Stimulated activated CD4-positive, alpha-beta T cell treated with anti-CD3 and anti-CD28 coated beads, Interleukin-4, amount 100 ng/mL, for 4 hours (primary cell): ENCODE measurements around the gene ZG16.
"Not testable (repeated sequence)": the region's sequence is repeated elsewhere in the genome, so short reads cannot be mapped to it uniquely, and the experiment has no call there.

Experiments used
- DNase-seq, 2 experiments: peaks; one replicate each; pipeline ENCODE4 v3.0.0-alpha.2; 2020

ZG16 gene

DNA sequence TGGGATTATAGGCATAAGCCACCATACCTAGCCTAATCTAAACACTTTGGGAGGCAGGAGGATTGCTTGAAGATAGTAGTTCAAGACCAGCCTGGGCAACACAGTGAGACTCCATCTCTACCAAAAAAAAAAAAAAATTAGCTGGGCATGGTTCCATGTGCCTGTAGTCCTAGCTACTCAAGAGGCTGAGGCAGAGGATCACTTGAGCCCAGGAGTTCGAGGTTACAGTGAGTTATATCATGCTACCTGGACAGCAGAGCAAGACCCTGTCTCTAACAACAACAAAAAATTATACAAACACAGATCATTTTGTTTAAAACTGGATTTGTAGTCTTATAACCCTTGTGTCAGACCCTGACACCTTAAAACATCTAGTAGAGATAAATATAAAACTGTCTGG lies 24.5 kb upstream of the ZG16 start:
- DNase-seq, result no peak

DNA sequence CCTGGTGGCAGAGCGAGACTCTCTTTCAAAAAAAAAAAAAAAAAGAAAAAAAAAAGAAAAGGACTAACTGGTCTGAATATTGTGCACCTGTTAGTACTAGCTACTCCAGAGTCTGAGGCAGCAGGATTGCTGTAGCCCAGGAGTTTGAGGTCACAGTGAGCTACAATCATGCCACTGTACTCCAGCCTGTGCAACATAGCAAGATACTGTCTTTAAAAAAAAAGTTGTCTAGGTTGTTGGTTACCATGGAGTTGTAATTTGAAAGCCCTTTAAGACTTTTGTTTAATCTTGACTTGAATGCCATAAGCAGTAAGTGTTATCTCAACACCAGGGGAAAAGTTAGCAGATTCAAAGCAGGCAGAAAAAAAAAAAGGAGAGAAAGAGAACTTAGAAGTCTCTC lies 21.4 kb upstream of the ZG16 start:
- DNase-seq, result no peak

DNA sequence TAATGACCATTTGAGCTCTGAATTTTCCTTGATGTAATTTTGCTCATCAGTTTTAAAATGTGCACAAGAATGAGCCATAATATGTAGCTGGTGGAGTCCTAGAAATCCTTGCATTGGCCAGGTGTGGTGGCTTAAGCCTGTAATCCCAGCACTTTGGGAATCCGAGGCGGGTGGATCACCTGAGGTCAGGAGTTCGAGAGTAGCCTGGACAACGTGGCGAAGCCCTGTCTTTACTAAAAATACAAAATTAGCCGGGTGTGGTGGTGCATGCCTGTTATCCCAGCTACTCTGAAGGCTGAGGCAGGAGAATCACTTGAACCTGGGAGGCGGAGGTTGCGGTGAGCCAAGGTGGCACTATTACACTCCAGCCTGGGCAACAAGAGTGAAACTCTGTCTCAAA lies 21.0 kb upstream of the ZG16 start:
- DNase-seq, result not testable (repeated sequence)

DNA sequence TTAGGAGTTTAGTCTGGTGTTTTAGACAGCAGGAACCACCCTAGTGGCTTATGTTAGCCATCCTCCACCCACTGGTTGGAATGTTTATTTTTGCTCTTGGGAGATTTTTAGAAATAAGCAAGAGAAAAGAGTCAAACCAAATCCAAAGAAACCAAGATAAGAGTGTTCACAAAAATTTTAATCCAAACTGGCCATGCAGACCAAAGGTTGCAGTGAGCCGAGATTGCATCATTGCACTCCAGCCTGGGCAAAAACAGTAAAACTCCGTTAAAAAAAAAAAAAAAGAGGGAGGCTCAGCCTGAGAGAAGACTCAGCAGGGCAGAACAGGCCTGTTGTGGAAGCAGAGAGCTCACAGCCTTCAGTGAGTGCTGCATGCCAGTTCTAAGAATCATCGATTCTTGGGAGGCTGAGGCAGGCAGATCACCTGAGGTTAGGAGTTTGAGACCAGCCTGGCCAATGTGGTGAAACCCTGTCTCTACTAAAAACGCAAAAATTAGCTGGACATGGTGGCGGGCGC lies 20.0 kb upstream of the ZG16 start:
- DNase-seq, result no peak

- DNase-seq, result no peak
These were observed 17.3 kb upstream of the ZG16 start for GRCh38 chr16:29760567-29761279.

- not testable (repeated sequence) for DNase-seq
These were observed 16.8 kb upstream of the ZG16 start for GRCh38 chr16:29761280-29761651.

DNA sequence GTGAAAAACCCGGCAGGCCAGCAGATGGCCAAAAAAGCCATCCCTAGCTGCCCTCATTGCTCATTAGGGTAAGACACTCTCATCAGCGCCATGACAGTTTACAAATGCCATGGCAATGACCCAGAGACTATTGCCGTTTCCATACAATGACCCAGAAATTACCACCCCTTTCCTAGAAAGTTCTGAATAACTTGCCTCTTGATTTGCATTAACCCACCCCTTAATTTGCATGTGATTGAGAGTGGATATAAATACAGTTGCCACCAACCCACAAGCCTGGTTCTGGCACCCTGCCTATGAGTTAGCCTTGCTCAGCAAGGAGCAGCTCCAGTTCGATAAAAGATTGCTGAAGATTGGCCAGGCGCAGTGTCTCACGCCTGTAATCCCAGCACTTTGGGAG lies 16.2 kb upstream of the ZG16 start:
- no peak for DNase-seq

- DNase-seq, result no peak
These were observed 14.7 kb upstream of the ZG16 start for GRCh38 chr16:29763326-29763725.

DNA sequence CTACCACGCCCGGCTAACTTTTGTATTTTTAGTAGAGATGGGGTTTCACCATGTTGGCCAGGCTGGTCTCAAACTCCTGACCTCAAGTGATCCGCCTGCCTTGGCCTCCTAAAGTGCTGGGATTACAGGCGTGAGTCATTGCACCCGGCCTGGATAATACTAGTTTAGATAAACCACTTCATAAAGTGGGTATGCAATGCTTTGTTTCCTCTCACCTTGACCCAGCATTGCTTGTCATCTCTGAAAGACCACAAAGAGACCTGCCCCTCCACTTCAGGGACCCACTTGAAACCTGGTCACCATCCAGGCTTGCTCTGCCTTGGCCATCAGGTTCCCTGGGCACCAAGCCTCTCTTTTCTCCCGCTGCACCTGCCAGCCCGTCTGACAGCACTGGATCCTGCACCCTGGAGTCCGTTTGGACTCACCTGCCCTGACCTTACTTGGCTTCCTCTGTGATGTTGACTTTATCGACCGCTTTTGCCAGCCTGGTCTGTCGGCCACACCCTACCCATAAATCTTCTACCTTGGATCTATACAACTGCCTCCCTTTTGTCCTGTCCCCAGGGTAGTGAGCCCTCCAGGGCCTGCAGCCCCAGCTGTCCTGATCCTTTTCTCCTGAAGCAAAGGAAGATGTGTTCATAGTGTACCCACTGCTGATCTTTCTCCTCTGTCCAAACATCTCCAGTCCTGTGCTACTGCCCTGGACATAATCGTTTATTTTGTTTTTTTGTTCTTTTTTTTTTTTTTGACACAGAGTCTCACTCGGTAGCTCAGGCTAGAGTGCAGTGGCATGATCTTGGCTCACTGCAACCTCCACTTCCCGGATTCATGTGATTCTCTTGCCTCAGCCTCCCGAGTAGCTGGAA lies 12.7 kb upstream of the ZG16 start:
- no peak for DNase-seq

DNA sequence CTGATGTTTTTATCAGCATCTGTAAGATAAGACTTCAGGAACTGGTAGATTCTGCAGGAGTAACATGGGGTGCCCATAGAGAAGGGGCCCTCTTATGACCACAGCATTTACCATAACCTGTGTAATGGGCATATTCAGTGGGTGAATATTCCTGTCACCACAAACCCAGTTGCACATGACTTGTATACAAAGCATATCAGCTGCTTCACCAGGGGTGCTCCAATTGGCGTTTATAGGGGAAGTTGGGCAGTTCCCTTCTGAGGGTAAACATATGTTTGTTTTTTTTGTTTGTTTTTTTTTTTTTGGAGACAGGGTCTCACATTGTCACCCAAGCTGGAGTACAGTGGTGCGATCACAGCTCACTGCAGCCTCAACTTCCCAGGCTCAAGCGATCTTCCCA lies 11.5 kb upstream of the ZG16 start:
- DNase-seq, result no peak

DNA sequence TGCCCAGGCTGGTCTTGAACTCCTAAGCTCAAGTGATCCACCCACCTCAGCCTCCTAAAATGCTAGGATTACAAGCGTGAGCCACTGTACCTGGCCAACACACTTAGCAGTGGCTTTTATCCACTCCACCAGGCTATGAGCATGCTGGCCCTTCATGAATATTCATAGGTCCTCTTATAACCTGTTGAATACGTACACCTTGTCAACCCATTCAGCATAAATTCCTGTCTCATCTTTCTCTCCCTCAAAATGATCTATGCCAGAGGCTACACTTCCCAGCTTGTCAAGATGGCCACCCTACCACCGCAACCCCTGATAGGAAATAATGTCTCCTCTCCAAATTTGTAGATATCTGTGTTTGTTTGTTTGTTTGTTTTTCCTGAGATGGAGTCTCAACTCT lies 11.0 kb upstream of the ZG16 start:
- DNase-seq, result no peak

DNA sequence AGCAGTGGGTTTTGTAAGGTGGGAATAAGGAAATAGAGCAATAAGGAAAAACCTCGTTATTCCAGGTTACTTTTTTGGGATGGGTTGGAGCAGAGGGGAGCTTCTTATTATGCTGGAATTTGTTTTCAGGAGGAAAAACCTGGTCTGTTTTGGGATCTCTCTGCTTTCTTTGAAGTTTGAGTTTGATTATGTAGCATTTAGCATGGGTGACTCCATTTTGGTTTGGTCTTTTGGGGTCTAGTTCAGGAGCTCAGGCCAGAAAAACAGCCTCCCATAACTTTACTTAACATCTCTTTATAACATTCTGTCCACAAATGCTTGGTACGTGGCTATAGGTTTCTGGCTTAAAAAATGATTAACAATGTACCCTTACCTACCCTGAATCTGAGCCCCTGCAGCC lies 8.5 kb upstream of the ZG16 start:
- DNase-seq, result no peak

DNA sequence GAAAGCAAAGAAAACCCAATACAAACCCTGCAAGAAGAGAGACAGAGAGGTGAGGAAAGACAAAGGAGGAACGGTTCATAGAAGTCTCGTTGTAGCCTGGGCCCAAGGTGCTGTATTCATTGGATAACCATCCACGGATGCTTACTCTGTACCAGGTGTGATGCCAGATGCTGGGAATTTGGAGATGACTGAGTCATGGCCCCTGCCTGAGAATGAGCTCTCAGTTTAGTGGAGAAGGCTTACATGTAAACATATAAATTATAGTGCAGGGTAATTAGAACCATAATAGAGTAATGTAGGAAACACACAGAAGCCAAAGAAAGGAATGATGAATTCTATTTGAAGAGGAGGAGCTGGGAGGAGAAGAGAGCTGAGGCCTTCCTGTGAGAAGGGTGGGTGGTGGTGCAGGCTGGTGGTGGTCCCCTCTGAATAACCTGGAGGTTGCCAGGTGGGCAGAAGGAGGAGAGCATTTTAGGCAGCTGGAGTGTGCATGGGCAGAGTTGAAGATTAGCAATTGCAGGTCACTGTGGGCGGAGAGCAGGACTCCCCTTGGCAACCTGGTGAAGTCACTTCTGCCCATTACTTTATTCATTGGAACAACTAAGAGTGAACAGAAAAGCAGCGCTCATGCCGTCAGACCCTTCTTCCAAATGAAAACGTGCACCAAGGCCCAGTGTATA lies 7.7 kb upstream of the ZG16 start:
- DNase-seq, result no peak

GRCh38 chr16:29772330-29772729 lies 5.7 kb upstream of the ZG16 start:
- not testable (repeated sequence) for DNase-seq

DNA sequence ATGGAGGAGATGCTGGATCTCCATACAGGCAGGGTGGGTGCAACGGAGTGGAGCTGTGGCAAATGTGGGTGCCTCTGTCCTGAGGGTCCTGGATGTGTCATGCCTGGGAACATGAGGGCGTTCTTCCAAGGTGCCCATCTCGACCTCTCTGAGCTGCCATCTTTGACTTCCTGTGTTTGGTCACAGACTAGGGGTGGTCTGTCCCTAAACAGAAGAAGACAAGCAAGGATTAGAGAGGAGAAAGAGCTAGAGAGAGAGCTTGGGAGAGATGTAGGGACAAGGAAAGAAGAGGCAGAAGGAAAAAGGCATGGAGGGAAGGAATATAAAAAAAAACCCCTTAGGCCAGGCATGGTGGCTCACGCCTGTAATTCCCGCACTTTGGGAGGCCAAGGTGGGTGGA lies 3.3 kb upstream of the ZG16 start:
- DNase-seq, result no peak

- DNase-seq, result no peak
These were observed 2.2 kb upstream of the ZG16 start for GRCh38 chr16:29775742-29776408.

GRCh38 chr16:29779474-29779873 lies 1.4 kb downstream of the ZG16 start:
- DNase-seq, result no peak

GRCh38 chr16:29783094-29783953 lies 5.3 kb downstream of the ZG16 start:
- DNase-seq, result not testable (repeated sequence)

DNA sequence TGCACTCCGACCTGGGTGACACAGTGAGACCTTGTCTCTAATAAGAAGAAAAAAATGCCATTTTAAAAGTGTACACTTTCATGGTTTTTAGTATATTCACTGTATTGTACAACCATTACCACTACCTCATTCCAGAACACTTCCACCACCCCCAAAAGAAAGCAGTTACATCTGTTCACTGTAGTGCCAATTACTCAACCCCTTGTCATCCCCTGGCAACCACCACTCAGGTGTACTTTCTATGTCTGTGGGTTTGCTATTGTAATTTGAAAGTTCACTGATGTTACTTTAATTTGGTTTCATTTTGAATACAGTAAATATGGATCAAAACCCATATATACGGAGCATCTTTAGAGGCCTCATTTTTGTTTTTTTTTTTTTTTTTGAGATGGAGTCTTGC lies 6.1 kb downstream of the ZG16 start:
- peak in 1 of 2 experiments; percentile 27 for DNase-seq

- peak; percentile 65 to 69 for DNase-seq
These were observed 6.9 kb downstream of the ZG16 start for GRCh38 chr16:29784901-29785500.

- DNase-seq, result not testable (repeated sequence)
These were observed 9.1 kb downstream of the ZG16 start for GRCh38 chr16:29787155-29787554.

DNA sequence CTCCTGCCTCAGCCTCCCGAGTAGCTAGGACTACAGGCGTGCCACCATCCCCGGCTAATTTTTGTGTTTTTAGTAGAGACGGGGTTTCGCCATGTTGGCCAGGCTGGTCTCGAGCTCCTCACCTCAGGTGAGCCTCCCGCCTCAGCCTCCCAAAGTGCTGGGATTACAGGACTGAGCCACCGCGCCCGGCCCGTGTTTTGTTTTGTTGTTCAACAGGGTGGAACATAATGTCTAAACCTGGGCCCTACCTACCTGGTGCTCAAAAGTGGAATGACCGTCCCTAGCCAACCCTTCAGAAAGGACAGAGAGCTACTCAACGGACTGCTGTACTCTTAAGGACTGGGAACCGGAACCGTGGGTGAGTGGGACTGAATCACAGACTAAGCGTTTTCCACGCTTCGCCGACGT lies 11.7 kb downstream of the ZG16 start:
- no peak for DNase-seq
